Testis (tissue), 3 donors: ENCODE data around the gene EIF4G2. TPM values are rescaled to one million over a fixed set of nuclear protein-coding genes. Genes with fewer than 3 reads are reported as not detected.

Experiments
- DNase-seq: peaks from one replicate; pipeline ENCODE4 v3.0.0-alpha.2; 2019
- H3K27ac ChIP-seq, 2 donors: fragments of 200-600 bp; sonication (generic); one replicate each; pipeline ENCODE4 v1.5.1; 2019
- H3K27me3 ChIP-seq: fragments of 200-600 bp; sonication (generic); one replicate; pipeline ENCODE4 v1.5.1; 2019
- H3K36me3 ChIP-seq: fragments of 200-600 bp; sonication (generic); one replicate; pipeline ENCODE4 v1.5.1; 2017; ENCODE audit warnings: low read depth; ENCODE audit errors: missing control alignments
- H3K4me1 ChIP-seq: fragments of 200-600 bp; sonication (generic); one replicate; pipeline ENCODE4 v1.5.1; 2019
- H3K4me3 ChIP-seq, 2 donors: fragments of 200-600 bp; sonication (generic); one replicate each; pipeline ENCODE4 v1.5.1; 2017 to 2019
- H3K9me3 ChIP-seq: fragments of 200-600 bp; sonication (generic); one replicate; pipeline ENCODE4 v1.5.1; 2017
- POLR2A ChIP-seq: fragments of 450-650 bp; IDR thresholded peaks from one replicate; pipeline ENCODE4 v1.6.1; 2017; ENCODE audit warnings: antibody characterized with exemption, mild to moderate bottlenecking, moderate library complexity
- WGBS, 2 donors: methylation state at CpG; one replicate each; pipeline ENCODE4 v1.1.5; 2018; 5-methylcytosine and 5-hydroxymethylcytosine counted together
- intact Hi-C: fragments of 100-400 bp; cut with DNase I; formaldehyde crosslinking; loops from one replicate; pipeline ENCODE4 v1.15.1; 2023; ENCODE audit warnings: low total_unique reads
- polyA plus RNA-seq: library from polyadenylated mRNA; stranded (reverse); fragments of 350-450 nt; fragmentation: Illumina TruSeq; extraction: RNeasy Lipid Tissue Mini Kit (QIAGEN cat#74804); gene quantifications from one replicate; pipeline ENCODE4 v1.2.3, GENCODE V29; 2014; ENCODE audit warnings: low read depth, low replicate concordance; ENCODE audit not compliant: insufficient read depth
- total RNA-seq, 2 donors: library from RNA; depleted of rRNA; stranded (reverse); fragments of >200 nt; gene quantifications; one replicate each; pipeline ENCODE4 v1.2.3, GENCODE V29; 2016
- TF ChIP-seq, protein P1 (sequence below), 3 experiments: fragments of 450-650 bp in 2 of 3; fragments of 200-600 bp in 1 of 3; sonication (generic) in 1 of 3; IDR thresholded peaks; one replicate each; pipeline ENCODE4 v1.5.1; 2016 to 2019; ENCODE audit warnings: antibody characterized with exemption in 3 of 3, mild to moderate bottlenecking in 2 of 3, moderate library complexity in 1 of 3

The EIF4G2 gene
- total and polyA plus RNA-seq, 3 donors from 2014 or later, result 451 to 519 (median 501) TPM

DNA sequence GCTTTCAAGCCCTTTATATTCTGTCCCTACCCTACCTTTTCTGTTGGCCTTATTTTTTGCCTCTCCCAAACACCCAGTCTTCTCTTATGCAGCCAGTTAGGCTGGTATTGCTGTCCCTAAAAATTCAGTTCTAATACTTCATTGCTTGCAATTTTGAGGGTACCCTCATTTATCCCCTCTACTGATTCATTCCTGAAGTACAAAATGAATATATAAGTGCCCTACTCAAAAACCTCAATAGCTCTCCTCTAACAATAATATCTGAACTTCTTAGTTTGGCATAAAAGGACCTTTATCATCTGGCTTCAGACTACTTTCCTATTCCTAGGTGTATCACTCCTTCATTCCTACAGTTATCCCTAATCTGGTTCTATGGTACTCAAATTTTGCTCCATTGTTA is 5.2 kb upstream of the EIF4G2 start:
- Histone ChIP-seq H3K9me3 (no peaks in the 10 kb centered on the region), H3K27me3 (no peaks in the 10 kb centered on the region), H3K4me1 (no peaks in the 10 kb centered on the region), H3K36me3 (no peaks in the 10 kb centered on the region), H3K27ac (no peak overlapping the region), H3K4me3 (no peak overlapping the region)
- no peak for DNase-seq
- no peak for TF ChIP-seq POLR2A
- TF ChIP-seq, protein P1, sequence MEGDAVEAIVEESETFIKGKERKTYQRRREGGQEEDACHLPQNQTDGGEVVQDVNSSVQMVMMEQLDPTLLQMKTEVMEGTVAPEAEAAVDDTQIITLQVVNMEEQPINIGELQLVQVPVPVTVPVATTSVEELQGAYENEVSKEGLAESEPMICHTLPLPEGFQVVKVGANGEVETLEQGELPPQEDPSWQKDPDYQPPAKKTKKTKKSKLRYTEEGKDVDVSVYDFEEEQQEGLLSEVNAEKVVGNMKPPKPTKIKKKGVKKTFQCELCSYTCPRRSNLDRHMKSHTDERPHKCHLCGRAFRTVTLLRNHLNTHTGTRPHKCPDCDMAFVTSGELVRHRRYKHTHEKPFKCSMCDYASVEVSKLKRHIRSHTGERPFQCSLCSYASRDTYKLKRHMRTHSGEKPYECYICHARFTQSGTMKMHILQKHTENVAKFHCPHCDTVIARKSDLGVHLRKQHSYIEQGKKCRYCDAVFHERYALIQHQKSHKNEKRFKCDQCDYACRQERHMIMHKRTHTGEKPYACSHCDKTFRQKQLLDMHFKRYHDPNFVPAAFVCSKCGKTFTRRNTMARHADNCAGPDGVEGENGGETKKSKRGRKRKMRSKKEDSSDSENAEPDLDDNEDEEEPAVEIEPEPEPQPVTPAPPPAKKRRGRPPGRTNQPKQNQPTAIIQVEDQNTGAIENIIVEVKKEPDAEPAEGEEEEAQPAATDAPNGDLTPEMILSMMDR (IDR thresholded peaks at IDR 0.05), result no peak
- intact Hi-C loops, result no loop called here

DNA sequence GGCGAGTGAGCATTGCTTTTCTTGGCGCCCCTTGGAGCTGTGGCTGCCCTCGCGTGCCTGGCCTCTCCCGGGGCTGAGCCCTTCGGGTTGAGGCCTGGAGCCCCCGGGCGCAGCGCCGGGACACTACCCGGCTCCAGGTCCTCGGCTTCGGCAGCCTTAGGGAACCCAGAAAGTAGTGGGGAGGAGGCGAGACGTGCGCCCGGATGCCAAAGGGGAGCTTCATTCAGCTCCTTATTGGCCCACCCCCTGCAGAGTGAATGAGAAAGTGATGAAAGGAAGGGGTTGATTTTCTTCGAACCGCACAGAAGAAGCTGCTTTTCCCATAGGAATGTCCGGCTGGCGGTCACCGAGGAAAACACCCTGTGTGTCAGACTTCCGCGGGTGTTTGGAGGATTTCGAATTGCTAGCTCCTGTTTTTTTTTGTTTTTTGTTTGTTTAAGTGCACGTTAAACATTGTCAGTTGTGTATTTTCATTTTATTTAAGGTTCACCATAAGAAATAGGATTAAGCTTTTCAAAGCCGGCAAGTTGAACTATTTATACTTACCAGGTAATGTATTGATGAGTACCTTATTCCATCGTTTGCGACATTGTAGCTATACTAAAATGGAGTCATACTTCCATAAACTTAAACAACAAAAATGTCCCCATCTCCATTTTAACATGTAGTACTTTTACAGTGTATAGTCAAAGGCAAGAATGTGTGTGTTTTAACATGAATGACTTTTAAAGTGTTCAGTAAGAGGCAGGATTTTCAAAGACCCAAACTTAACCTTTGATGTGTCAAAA is 841 bp upstream of the EIF4G2 start:
- no peaks in the 10 kb centered on the region for H3K9me3 ChIP-seq
- peak overlapping the region; percentile 92 to 100 for H3K4me3 ChIP-seq
- peaks cover 16% of the 10 kb centered on the region for H3K4me1 ChIP-seq
- DNase-seq, result peak; percentile 59
- WGBS, 2 donors, result 1% methylated on average over 20 to 29 of the region's 29 CpGs
- peak overlapping the region; percentile 99 to 100 for H3K27ac ChIP-seq
- TF ChIP-seq, protein P1 (IDR thresholded peaks at IDR 0.05), result no peak
- no peak for TF ChIP-seq POLR2A
- peaks cover 5% of the 10 kb centered on the region for H3K36me3 ChIP-seq
- intact Hi-C loops, result loop anchor here (5.0 kb wide), 2 partner anchors 48 to 123 kb away; partner anchors contain the start of gene ZBED5
- no peaks in the 10 kb centered on the region for H3K27me3 ChIP-seq

DNA sequence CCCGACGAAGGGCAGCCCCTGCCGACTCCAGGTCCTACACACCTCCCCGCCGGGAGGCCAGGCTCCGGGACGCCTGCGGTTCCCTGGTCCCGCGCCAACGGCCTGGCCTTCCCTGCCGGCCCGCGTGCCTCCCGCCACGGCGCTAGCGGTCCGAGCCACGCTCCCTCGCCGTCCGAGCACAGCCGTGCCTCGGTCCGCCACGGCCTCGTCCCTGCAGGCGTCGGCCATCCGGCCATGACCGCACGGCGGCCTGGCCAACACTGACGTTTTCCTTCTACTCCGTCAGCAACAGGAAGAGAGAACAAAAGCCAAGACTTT is 532 bp downstream of the EIF4G2 start:
- no peak for TF ChIP-seq POLR2A
- TF ChIP-seq, protein P1 (IDR thresholded peaks at IDR 0.05), result no peak
- intact Hi-C loops, result loop anchor here (5.0 kb wide), 2 partner anchors 49 to 124 kb away; partner anchors contain the start of gene ZBED5
- Histone ChIP-seq H3K9me3 (no peaks in the 10 kb centered on the region), H3K27me3 (no peaks in the 10 kb centered on the region), H3K36me3 (peaks cover 5% of the 10 kb centered on the region), H3K27ac (peak overlapping the region; percentile 99 to 100), H3K4me3 (peak overlapping the region; percentile 92 to 100), H3K4me1 (peaks cover 16% of the 10 kb centered on the region)
- DNase-seq, result peak; percentile 27
- WGBS, 2 donors, result 0 to 1% methylated on average over 21 to 34 of the region's 36 CpGs

DNA sequence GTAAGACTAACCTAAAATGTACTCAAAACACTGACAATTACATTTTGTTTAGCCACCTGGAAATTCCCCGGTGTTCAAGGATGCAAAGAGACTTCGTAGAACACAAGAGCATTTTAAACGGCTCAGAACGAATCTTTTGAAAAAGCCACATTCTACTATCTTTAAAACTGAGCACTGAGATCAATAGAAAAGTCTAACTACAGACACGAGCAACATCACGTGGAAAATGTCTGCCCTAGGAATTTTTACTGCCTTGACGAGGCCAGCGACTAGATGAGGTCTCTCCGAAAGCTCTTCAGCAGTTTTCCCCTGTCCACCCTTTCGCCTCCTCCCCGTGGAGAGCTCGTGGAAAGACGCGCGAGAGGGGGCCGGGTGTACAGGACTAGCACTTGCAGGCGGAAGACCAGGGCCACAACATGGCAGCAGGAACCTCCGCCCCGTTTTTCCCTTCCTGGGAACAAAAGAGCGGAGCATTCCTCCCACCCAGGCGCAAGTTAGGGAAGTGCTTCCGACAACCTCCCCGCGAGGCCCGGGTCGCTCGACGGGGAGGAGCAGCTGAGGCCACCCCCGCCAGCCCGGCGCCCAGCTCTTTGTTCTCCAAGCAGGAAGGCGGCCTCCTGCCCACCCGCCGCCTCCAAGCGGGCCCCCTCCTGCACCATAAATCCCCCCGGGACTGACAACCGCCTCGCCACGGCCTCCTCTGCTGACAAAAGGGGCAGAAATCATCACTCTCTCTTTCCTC is 1.1 kb downstream of the EIF4G2 start:
- TF ChIP-seq, protein P1 (IDR thresholded peaks at IDR 0.05), result no peak
- no peak for TF ChIP-seq POLR2A
- Histone ChIP-seq H3K9me3 (no peaks in the 10 kb centered on the region), H3K4me1 (peaks cover 16% of the 10 kb centered on the region), H3K36me3 (peaks cover 5% of the 10 kb centered on the region), H3K27me3 (no peaks in the 10 kb centered on the region), H3K4me3 (peak overlapping the region; percentile 92 to 100), H3K27ac (peak overlapping the region; percentile 99 to 100)
- intact Hi-C loops, result loop anchor here (5.0 kb wide), 2 partner anchors 50 to 125 kb away; partner anchors contain the start of gene ZBED5
- peak; percentile 67 for DNase-seq
- WGBS, 2 donors, result 1% methylated on average over 39 of the region's 39 CpGs
